ENCODE results near the gene KNL1. TPM values are rescaled to one million over a fixed set of nuclear protein-coding genes. Genes with fewer than 3 reads are reported as not detected.

The KNL1 gene
- total RNA-seq, 2 donors from 2014 or later, result not detected

DNA sequence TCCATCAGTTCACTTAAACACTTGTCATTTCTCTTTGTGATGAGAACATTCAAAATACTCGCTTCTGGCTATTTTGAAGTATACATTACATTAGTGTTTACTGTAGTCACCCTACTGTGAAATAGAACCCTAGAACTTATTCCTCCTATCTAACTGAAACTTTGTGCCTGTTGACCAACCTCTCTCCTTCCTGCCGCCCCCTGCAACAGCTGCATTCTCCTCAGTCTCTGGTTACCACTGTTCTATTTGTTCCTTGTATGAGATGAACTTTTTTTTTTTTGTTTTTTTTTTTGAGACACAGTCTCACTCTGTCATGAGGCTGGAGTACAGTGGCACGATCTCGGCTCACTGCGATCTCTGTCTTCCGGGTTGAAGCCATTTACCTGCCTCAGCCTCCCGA is 103.9 kb downstream of the KNL1 start:
- no peak for ATAC-seq
- no peak overlapping the region for H3K4me3 ChIP-seq
- no peak overlapping the region for H3K27ac ChIP-seq
- TF ChIP-seq, protein P1, sequence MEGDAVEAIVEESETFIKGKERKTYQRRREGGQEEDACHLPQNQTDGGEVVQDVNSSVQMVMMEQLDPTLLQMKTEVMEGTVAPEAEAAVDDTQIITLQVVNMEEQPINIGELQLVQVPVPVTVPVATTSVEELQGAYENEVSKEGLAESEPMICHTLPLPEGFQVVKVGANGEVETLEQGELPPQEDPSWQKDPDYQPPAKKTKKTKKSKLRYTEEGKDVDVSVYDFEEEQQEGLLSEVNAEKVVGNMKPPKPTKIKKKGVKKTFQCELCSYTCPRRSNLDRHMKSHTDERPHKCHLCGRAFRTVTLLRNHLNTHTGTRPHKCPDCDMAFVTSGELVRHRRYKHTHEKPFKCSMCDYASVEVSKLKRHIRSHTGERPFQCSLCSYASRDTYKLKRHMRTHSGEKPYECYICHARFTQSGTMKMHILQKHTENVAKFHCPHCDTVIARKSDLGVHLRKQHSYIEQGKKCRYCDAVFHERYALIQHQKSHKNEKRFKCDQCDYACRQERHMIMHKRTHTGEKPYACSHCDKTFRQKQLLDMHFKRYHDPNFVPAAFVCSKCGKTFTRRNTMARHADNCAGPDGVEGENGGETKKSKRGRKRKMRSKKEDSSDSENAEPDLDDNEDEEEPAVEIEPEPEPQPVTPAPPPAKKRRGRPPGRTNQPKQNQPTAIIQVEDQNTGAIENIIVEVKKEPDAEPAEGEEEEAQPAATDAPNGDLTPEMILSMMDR (IDR thresholded peaks at IDR 0.05), result no peak
- TF ChIP-seq POLR2A (IDR thresholded peaks at IDR 0.05), result no peak
- H3K36me3 ChIP-seq (replicated peaks in 1 of 2; ENCODE audit: insufficient read depth in 1 of 2, low read depth in 2 of 2), result no peaks in the 10 kb centered on the region
- H3K27me3 ChIP-seq, result no peaks in the 10 kb centered on the region
- DNase-seq, result no peak
- 85 to 96% methylated on average over 7 of the region's 7 CpGs for WGBS, 2 donors
- no peaks in the 10 kb centered on the region for H3K9me3 ChIP-seq
- intact Hi-C loops (cut with DNase I), result loop anchor here (10.0 kb wide), 1 partner anchor 77 kb away; no protein-coding TSS in a partner anchor
- H3K4me1 ChIP-seq, result peaks cover 18% of the 10 kb centered on the region

DNA sequence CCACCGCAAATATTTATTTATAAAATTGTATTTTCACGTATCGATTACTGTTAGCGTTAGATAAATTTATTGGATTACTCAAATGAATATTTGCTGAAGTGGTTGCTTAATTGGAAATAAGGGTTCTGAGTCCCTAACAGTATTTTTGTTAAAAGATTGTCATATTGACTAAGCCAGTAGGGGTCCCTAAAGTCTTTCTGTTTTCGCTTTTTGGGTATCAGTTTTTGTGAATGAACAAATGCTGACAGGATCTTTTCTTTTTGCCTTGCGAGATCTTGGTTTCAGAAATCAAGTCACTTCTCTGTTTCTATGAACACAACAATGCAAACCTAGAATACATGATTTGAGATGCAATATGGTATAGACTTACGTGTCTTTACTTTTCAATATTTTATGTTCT is 108.0 kb downstream of the KNL1 start:
- no peak overlapping the region for H3K4me3 ChIP-seq

DNA sequence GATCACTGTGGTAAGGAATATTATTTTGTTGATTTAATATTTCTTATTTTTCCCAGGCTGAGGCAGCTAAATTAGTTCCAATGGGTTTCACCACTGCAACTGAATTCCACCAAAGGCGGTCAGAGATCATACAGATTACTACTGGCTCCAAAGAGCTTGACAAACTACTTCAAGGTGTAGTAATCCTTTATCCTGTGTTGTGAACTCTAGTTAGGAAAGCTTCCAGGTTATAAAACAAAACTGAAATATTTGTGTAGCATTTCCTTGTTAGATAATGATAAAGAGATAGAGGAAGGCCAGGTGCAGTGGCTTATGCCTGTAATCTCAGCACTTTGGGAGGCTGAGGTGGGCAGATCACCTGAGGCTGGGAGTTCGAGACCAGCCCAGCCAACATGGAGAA is 112.1 kb downstream of the KNL1 start:
- H3K36me3 ChIP-seq (replicated peaks in 1 of 2; ENCODE audit: insufficient read depth in 1 of 2, low read depth in 2 of 2), result no peaks in the 10 kb centered on the region
- H3K4me1 ChIP-seq, result peaks cover 4% of the 10 kb centered on the region
- peak overlapping the region in 1 of 4 donors; percentile 25 for H3K27ac ChIP-seq
- no peaks in the 10 kb centered on the region for H3K9me3 ChIP-seq
- no peak for DNase-seq
- intact Hi-C loops (cut with DNase I), result no loop called here
- no peak overlapping the region for H3K4me3 ChIP-seq
- TF ChIP-seq POLR2A (IDR thresholded peaks at IDR 0.05), result no peak
- TF ChIP-seq, protein P1 (IDR thresholded peaks at IDR 0.05), result no peak
- WGBS, 2 donors, result 58 to 59% methylated on average over 2 of the region's 2 CpGs
- H3K27me3 ChIP-seq, result no peaks in the 10 kb centered on the region
- ATAC-seq, result no peak

More for the DNA sequence above, 108.0 kb downstream of the KNL1 start:
- 82 to 87% methylated on average over 7 of the region's 7 CpGs for WGBS, 2 donors
- Histone ChIP-seq H3K27ac (no peak overlapping the region), H3K27me3 (no peaks in the 10 kb centered on the region), H3K4me1 (peaks cover 4% of the 10 kb centered on the region), H3K9me3 (no peaks in the 10 kb centered on the region), H3K36me3 (replicated peaks in 1 of 2; ENCODE audit: insufficient read depth in 1 of 2, low read depth in 2 of 2) (no peaks in the 10 kb centered on the region)
- no peak for ATAC-seq
- intact Hi-C loops (cut with DNase I), result no loop called here
- DNase-seq, result no peak
- TF ChIP-seq, protein P1 (IDR thresholded peaks at IDR 0.05), result peak in 3 of 7 experiments; percentile 12 to 18 (median 16)
- TF ChIP-seq POLR2A (IDR thresholded peaks at IDR 0.05), result no peak

Small RNA genes lying within 50 kb of the gene (small RNA-seq; reads per million reads assigned to genes)
- not detected for gene RF00017
- gene RN7SL376P, result not detected

Other genes starting within 250 kb of the KNL1 start
- gene PHGR1, start 243.2 kb upstream of the KNL1 start, total RNA-seq, result not detected
- under 1 TPM; under 0.01 to 0.52 TPM for gene DISP2, start 236.0 kb upstream of the KNL1 start, total RNA-seq
- 1 to 10 TPM; 3.3 to 5.7 TPM for gene KNSTRN, start 211.5 kb upstream of the KNL1 start, total RNA-seq
- 10 to 100 TPM; 30.3 to 34.0 TPM for gene IVD, start 188.5 kb upstream of the KNL1 start, total RNA-seq
- 10 to 100 TPM; 10.1 to 16.2 TPM for gene BAHD1, start 153.3 kb upstream of the KNL1 start, total RNA-seq
- 1 to 10 TPM; 4.7 to 8.6 TPM for gene CHST14, start 123.3 kb upstream of the KNL1 start, total RNA-seq
- gene CCDC32, start 29.2 kb upstream of the KNL1 start, total RNA-seq, result 10 to 100 TPM in 1 of 2 donors, 1 to 10 TPM in 1; 7.6 to 21.0 TPM
- gene RPUSD2, start 24.9 kb upstream of the KNL1 start, total RNA-seq, result 1 to 10 TPM; 3.1 to 7.3 TPM
- gene RAD51, start 100.9 kb downstream of the KNL1 start, total RNA-seq, result 1 to 10 TPM in 1 of 2 donors, not detected in 1; 2.3 TPM
- 10 to 100 TPM; 17.6 to 23.7 TPM for gene RMDN3, start 161.0 kb downstream of the KNL1 start, total RNA-seq
- 10 to 100 TPM; 26.4 to 43.6 TPM for gene GCHFR, start 169.8 kb downstream of the KNL1 start, total RNA-seq
- gene C15orf62, start 175.7 kb downstream of the KNL1 start, total RNA-seq, result under 1 TPM in 1 of 2 donors, not detected in 1; 0.26 TPM
- 10 to 100 TPM; 27.0 to 29.3 TPM for gene ZFYVE19, start 212.8 kb downstream of the KNL1 start, total RNA-seq
- 10 to 100 TPM; 18.7 to 36.6 TPM for gene DNAJC17, start 213.2 kb downstream of the KNL1 start, total RNA-seq
- not detected for gene PPP1R14D, start 234.5 kb downstream of the KNL1 start, total RNA-seq
- gene SPINT1, start 249.8 kb downstream of the KNL1 start, total RNA-seq, result 100 to 1,000 TPM; 110 to 134 TPM